NAMALWA (cell line): ENCODE measurements around the gene SLC35A3.
A peak's percentile ranks its signal among the peaks of the same experiment; 100 is the strongest.
"Not testable (repeated sequence)": the region's sequence is repeated elsewhere in the genome, so short reads cannot be mapped to it uniquely, and the experiment has no call there.

ENCODE experiments used
- DNase-seq: peaks from one replicate; pipeline ENCODE4 v3.0.0-alpha.2; 2015; ENCODE audit warnings: low spot score

SLC35A3 gene

DNA sequence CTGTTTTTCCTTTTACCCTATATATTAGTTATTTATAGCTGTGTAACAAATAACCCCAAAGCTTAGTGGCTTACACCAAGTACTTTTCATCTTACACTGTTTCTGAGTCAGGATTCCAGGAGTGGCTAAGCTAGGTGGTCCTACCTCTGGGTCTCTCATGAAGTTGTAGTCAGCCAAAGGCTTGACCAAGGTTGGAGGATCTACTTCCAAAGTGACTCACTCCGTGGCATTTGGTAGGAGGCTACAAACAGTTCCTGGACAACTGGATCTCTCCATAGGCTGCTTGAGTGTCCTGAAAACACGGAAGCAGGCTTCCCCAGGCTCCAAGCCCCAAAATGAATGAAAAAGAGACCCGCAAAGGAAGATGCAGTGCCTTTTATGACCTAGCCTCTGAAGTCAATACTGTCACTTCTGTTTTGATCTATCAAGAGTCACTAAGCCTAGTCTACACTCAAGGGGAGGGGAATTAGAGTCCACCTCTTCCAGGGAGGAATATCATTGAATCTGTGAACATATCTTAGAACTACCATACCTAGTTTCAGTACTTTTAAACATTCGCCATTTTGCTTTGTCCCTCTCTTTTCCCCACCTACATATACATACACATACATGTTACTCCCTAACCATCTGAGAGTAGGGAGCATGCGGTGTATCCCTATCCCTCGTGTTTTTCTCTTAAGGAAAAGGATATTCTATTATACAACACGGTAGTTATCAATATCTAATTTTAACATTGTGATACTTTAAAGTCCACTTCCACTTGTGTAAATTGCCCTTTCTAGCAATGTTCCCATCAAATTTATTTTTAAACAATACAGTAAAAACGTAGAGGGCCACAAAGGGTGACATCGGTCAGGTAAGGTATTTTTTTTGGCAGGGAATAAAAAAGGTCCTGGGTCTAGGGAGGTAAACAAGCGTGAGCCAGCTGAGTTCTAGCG lies 67.2 kb downstream of the SLC35A3 start:
- peak; percentile 53 for DNase-seq

DNA sequence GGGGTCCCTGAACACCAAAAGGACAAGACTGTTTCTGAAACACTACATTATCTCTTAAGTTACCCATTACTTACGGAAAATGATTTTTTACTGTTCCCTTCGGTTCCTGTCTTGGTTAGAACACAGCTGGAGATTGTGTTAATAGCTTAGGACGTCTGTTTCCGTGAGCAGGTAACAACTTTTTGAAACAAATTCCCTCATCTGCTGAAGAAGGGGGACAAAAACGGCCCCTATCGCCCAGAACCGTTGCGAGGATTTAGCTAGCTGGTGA lies 67.8 kb downstream of the SLC35A3 start:
- no peak for DNase-seq

DNA sequence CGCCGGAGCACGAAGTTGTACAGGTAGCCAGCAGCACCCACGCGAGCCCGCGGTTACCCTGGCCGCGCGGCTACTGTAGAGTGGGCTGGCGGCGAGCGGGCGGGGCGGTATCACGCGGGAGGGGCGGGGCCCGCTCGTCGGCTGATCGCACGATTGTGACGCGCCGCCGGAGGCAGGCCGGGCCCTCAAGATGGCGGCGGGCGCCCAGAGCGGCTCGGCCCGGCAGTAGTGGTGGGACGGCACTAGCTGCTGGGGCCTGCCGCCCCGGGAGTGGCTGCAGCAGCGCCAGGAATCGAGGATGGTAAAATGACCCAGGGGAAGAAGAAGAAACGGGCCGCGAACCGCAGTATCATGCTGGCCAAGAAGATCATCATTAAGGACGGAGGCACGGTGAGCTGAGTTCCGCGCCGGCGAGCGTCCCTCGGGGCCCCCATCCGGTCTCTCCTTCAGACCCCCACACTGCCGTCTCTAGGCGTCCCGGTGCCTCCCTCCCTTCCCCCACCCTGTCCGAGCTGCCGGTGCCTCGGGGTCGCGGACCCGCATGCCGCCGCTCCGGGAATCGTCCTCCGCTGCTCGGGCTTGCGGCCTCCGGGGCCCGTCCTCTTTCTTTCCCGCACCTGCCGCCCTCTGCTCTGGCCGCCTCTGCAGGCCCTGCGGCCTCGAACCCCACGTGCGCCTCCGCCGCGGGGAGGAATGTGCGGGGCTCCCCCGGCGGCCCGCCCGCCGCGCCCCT lies 68.3 kb downstream of the SLC35A3 start:
- peak; percentile 89 for DNase-seq

DNA sequence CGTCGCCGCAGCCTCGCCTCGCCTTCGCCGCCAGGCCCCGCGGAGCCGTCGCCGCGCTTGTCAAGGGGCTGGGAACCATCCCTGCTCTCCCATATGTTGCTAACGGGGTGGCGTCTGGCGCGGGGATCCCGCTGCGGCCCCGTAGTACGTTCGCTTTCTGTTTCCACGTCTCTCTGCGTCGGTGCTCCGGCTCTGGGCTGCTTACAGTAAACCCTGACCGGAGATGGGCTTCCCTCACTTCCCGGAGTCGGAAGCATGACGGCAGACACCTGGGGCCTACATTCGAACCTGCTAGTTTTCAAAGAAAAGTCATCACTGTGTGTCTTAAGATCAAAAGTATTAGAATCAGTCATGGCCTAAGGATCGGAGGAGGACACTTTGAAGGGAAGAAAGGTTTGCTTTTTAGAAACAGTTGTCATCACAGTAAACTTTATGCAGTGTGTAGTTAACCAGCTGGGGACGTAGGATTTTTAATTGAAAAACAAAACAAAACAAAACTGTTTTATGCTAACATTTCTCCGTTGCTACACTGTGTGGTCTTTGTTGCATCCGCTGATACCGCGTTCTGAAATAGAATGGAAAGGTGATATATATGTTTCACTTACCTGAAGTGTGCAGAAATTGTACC lies 69.0 kb downstream of the SLC35A3 start:
- peak; percentile 81 for DNase-seq

DNA sequence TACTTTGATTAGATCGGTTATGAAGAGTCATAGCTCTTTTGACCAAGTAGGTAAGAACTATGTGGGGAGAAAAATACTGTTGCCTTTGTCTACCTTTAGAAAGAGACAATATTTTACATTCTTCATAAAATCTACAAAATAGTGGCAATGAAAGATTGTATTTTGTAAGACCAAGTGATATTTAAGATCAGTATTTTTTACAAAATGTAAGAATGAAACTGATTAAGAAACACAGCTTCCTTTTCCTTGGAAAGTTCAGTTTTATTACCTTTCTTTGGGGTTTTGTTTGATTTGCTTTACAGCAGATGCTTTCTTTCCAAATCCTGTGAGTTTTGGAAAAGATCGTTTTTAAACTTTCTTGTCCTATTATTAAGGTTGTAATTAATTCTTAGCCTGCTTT lies 69.8 kb downstream of the SLC35A3 start:
- DNase-seq = no peak

DNA sequence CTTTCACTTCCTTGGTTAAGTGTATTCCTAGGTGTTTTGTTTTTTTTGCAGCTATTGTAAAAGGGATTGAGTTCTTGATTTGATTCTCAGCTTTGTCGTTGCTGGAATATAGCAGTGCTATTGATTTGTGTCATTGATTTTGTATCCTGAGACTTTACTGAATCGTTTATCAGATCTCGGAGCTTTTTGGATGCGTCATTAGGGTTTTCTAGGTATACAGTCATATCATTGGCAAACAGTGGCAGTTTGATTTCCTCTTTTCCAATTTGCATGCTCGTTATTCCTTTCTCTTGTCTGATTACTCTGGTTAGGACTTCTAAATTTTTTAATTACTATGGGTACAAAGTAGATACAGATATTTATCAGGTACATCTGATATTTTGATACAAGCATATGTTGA lies 75.4 kb downstream of the SLC35A3 start:
- no peak for DNase-seq

DNA sequence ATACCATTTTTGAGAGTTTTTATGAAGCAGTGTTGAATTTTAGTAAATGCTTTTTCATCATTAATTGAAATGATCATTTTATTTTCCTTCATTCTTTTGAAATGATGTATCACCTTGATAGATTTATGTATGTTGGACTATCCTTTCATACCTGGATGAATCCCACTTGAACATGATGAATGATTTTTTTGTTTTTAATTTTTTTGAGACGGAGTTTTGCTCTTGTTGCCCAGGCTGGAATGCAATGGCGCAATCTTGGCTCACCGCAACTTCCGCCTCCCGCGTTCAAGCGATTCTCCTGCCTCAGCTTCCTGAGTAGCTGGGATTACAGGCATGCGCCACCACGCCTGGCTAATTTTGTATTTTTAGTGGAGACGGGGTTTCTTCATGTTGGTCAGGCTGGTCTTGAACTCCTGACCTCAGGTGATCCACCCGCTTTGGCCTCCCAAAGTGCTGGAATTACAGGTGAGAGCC lies 77.5 kb downstream of the SLC35A3 start:
- DNase-seq = not testable (repeated sequence)

DNA sequence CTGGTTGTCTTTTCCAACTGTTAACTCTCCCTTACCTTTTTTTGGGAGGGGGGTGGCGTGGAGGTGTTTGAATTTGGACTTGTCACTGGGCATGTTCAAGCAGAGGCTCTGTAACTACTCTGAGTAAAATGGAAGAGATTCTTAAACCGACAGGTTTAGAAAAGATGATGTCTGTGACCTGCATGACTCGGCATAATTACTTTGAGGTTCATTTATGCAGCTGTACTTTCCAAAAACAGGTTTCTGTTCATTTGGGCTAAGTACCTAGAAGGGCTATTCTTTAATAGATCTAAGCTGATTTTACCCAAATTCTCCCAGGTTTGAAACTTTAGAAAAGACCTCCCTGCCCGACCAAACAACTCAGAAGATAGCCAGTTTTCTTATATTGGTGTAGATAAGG lies 80.3 kb downstream of the SLC35A3 start:
- DNase-seq = no peak

DNA sequence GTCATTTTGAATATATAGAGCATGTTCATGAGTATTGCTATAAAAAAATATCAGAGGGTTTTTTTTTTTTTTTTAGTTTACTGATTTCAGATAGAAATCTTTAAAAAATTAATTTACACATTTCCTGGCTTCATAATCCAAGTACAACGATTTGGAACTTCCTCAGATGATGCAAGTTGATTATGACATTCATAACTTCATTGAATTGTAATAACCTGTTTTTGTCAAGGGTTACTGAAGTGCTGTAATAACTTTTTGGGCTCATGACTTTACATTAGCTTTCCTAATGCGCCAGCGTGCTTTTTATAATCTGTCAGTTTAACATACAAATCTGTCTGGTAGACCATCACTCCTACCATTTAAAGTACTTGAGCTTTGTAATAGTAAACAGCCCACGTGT lies 81.6 kb downstream of the SLC35A3 start:
- no peak for DNase-seq

DNA sequence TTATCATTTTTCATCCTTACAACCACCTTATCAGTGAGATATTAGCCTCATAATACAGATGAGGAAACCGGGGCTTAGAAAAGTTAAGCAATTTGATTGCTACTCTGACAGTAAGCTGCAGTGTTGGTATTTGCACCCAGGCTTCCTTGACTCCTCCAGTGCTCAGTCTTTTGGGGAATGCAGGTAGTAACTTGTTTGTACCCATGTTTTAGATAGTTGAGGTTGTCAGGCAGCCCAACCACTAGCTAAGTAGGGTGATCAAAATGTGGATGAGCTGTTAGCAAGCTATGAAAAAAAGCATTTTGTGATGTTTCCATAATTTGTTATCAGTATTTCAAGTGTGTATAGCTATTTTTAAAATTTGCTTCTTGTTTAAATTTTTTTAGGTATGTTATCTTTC lies 82.1 kb downstream of the SLC35A3 start:
- no peak for DNase-seq

DNA sequence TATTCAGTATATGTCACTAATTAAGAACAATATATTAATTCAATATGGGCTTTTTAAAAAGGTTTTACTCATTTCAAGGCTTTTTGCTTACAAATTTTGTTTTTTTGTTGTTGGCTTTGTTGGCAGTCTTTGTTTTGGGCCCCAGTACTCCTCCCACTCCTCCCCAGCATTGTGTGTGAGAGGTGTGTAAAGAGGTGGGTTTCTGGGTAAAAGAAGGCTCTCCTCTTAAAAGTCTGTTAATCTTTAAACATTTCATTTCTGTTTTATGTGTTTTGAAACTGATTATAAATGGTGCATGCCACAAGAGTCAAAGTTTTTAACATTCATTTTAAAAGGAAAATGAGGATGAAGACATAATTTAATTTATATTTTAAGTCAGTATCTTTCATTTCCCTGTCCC lies 83.3 kb downstream of the SLC35A3 start:
- DNase-seq = no peak

DNA sequence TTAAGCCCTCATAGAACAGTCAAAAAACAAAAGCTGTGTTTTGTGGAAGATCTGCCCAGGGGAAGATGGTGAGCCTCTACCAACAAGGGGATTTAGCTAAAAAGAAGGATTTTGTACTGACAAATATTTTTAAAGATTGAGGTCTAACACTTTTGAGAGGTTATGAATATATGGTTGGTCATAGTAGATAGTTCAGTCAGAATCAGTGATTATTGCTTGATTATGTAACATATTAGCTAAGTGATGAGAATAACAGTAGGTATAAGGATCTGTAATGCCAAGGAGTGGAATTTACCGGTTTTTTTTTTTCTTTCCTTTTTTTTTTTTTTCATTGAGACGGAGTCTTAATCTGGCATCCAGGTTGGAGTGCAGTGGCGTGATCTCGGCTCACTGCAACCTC lies 83.9 kb downstream of the SLC35A3 start:
- DNase-seq = no peak

DNA sequence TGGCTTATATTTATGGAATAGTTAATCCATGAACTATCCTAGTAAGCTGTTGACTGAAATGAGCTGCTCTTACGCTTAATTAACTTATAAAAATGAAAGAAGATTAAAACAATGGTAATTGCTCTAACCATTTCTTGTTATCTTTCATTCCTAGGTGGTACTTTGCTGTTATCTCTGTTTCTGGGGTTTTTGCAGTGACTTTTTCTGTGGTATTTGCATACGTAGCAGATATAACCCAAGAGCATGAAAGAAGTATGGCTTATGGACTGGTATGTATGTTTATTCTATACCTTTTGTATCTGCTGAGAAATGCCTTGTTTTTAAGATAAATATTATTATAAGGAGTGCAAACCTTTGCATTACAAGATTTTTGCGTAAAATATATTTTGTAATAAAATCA lies 91.9 kb downstream of the SLC35A3 start:
- no peak for DNase-seq

DNA sequence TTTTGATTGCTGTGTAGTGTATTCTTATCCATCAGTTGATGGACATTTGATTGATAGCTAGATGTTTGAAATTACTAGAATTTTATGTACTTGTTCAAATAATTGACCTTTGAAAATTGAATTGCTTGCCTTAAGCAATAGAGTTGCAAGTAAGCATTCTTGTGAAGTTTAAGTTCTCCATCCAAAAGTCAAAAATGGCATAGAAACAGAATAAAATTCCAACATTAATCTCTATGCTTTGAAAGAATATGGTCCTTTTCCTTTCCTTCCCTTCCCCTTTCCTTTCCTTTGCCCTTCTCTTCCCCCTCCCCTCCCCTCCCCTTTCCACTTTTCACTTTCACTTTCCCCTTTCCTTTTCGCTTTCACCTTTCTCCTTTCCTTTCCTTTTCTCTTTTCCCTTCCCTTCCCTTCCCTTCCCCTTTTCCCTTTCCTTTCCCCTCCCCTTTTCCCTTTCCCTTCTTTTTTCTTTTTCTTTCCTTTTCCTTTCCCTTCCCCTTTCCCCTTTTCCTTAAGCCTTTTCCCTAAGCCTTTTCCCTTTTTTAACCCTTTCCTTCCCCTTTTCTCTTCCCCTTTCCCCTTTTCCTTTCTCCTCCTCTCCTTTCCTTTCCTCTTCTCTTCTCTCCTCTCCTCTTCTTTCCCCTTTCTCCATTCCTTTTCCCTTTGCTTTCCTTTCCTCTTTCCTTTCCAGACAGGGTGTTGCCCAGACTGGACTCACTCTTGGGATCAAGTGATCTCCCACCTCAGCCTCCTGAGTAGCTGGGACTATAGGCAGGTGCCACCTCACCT lies 95.6 kb downstream of the SLC35A3 start:
- no peak for DNase-seq

DNA sequence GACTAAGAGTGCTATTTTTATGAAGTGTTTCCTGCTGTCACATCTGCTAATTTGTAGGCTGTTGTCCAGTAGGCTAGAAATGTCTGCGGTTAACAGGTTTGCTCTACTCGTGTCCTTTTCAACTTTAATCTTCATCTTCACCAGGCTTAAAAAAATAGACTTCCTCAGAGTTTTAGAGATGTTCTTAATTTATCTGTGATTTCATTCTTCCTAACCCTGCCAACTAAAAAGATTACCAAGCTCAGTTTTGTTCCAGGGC lies 96.1 kb downstream of the SLC35A3 start:
- DNase-seq = no peak

DNA sequence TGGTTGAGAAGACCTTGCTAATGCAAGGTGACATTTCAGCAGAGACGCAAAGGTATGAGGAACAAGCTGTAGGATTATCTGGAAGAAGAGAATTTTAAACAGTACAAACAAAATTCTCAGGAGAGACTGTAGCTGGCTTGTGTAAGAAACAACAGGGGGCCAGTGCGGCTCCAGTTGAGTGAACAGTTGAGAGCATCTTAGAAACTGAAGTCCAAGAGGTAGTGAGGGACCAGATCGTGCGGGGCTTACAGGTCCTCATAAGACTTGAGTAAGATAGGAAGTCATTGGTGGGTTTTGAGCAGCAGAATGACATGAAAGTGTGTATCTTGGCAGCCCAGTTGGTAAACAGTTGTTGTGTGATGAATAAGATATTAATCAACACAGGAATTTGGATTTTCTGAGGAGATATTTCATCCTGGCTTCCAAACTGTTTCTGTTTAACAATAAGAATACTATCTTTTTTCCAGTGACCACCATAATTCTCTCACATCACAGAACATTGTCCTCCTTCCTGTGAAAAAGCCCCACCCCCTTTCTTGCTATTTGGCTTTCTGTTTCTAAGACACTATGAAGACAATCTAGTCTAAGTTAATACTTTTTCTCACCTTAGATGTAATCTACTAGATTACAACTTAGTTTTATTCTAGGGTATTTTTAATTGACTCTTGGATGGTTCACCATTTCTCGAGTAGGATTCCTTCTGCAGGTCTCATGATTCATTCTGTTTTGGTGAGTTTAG lies 100.6 kb downstream of the SLC35A3 start:
- DNase-seq = no peak

DNA sequence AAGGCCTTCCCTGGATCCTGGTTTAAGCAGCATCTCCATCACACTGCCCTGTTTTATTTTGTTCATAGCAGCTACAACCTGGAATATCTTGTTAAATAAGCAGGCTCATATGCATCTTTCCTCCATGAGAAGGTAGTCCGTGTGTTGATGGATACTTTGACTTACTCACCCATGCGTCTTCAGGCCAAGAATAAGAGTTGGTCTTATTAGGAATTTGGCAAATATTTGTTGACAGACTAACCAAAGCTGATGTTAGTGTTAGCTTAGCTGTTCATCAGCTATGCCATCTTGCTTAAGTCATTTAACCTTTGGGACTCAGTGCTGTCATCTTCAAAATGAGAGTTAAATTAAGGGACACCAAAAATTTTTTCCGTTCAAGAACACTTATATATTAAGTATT lies 103.7 kb downstream of the SLC35A3 start:
- DNase-seq = no peak

DNA sequence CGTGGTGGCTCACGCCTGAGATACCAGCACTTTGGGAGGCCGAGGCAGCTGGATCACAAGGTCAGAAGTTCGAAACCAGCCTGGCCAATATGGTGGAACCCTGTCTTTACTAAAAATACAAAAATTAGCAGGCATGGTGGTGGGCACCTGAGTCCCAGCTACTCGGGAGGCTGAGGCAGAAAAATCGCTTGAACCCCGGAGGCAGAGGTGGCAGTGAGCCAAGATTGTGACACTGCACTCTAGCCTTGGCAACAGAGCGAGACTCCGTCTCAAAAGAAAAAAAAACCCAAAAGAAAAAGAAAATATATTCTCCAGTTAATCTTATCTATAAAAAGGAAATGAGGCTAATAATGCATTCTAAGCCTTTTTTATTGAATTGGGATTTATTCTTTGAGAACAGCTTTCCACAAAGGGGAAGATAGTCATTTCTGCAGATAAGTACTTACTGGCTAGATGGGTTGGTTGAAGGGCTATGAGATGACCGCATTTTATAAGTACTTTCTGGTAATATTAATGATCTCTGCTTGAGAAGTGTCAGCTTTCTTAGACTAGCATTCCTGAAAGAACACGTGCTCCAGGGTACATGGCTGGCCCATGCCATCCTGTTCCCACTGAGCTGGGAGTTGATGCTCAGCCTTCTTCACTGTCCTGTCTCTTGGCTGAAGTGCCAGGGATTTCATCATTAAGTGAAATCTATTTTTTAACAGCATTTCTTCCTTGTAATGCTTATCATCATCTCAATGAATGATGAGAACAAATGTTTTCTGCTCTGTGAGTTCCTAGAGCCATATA lies 105.0 kb downstream of the SLC35A3 start:
- no peak for DNase-seq

DNA sequence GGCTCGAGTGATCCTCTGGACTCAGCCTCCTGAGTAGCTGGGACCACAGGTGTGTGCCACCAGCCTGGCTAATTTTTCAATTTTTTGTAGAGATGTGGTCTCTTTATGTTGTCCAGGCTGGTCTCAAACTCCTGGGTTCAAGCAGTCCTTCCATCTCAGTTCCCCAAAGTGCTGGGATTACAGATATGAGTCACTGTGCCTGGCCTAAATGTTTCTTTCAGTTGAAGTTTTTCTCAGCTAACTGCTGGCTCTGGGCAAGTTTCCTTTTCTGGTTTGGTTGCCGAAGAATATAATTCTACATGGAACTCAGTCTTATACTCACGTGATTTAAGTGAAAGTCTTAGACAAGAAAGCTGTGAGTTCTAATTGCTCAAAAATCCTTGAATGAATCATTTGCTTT lies 106.0 kb downstream of the SLC35A3 start:
- no peak for DNase-seq

DNA sequence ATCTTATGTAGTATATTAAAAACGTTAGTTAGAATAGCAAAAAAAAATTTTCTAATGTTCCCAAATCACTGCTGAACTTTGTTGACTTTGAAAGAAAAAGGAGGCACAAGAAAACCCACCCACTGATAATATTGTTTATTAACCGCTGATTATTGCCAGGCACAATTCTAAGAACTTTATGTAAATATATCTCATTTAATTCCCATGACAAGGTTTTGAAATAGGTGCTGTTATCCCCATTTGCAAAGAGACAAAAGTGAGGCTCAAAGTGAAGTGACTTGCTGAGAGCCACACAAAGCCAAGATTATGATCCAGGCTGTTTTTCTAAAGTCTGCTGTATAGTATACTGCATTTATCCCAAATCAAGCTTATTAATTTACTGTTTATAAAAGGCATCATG lies 106.5 kb downstream of the SLC35A3 start:
- DNase-seq = no peak

DNA sequence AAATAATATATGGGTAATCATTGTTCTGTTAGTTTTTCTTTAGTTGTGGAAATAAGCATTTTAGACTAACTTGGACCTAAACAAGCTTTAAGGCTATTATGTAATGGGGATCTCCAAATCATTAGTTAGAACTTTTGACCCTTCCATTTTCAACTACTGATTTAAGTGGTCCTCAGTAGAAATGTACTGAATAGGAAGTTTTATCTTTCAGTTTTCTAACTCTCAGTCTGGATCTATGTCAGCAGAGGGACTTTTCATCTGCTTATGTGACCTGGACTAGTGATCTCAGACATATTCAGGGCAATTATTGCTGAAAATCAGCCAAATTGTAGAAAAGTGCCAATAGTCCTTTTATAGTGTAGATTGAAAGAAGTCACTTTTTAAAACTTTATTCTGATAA lies 106.9 kb downstream of the SLC35A3 start:
- DNase-seq = no peak
